Natural killer cell (primary cell): ENCODE data around the gene LRFN3. TPM values are rescaled to one million over a fixed set of nuclear protein-coding genes. Genes with fewer than 3 reads are reported as not detected.

ENCODE experiments used
- ATAC-seq, 3 donors: fragments of 150-1000 bp in 2 of 3; fragments of 200-7000 bp in 1 of 3; cut with Tn5 transposase; 1 replicate in 1 of 3; 2 replicates in 2 of 3; pipeline ENCODE4 v1.10.0; 2021; ENCODE audit warnings: mild to moderate bottlenecking in 2 of 3, moderate library complexity in 2 of 3
- DNase-seq, 2 donors: peaks; one replicate each; pipeline versions ENCODE4 v3.0.0 to v3.0.0-alpha.2; 2013 to 2021; ENCODE audit warnings: mixed read lengths in 1 of 2
- H3K27ac ChIP-seq: one replicate; pipeline ENCODE4 v1.5.1; 2013; ENCODE audit warnings: mild to moderate bottlenecking, low read length
- H3K27me3 ChIP-seq: one replicate; pipeline ENCODE4 v1.6.1; 2013; ENCODE audit warnings: low read length; ENCODE audit not compliant: control insufficient read depth, insufficient read depth
- H3K36me3 ChIP-seq: one replicate; pipeline ENCODE4 v1.6.1; 2013; ENCODE audit warnings: low read length; ENCODE audit not compliant: control insufficient read depth, insufficient read depth
- H3K4me1 ChIP-seq: one replicate; pipeline ENCODE4 v1.6.1; 2013; ENCODE audit warnings: low read length; ENCODE audit not compliant: control insufficient read depth, insufficient read depth
- H3K4me3 ChIP-seq: one replicate; pipeline ENCODE4 v1.5.1; 2013; ENCODE audit warnings: low read length
- H3K9me3 ChIP-seq: one replicate; pipeline ENCODE4 v1.6.1; 2013; ENCODE audit warnings: low read length; ENCODE audit not compliant: control insufficient read depth, insufficient read depth
- H3K27ac Mint-ChIP-seq, 2 donors: one replicate each; pipeline ENCODE4 v1.8.0; 2022; ENCODE audit warnings: mild to moderate bottlenecking in 2 of 2, mixed read lengths in 2 of 2, moderate library complexity in 1 of 2
- H3K27me3 Mint-ChIP-seq, 2 donors: one replicate each; pipeline ENCODE4 v1.8.0; 2022; ENCODE audit warnings: low read depth in 2 of 2, mixed read lengths in 2 of 2
- H3K36me3 Mint-ChIP-seq: one replicate; pipeline ENCODE4 v1.8.0; 2022; ENCODE audit warnings: mixed read lengths
- H3K4me1 Mint-ChIP-seq, 2 donors: one replicate each; pipeline ENCODE4 v1.8.0; 2022; ENCODE audit warnings: mixed read lengths in 2 of 2
- H3K4me3 Mint-ChIP-seq: one replicate; pipeline ENCODE4 v1.8.0; 2022; ENCODE audit warnings: mild to moderate bottlenecking, moderate library complexity, mixed read lengths
- H3K9me3 Mint-ChIP-seq, 2 donors: one replicate each; pipeline ENCODE4 v1.8.0; 2022; ENCODE audit warnings: mixed read lengths in 2 of 2
- WGBS: methylation state at CpG from one replicate; pipeline ENCODE4 v1.1.7; 2013; ENCODE audit warnings: missing lambda C conversion rate; ENCODE audit not compliant: insufficient coverage; 5-methylcytosine and 5-hydroxymethylcytosine counted together
- intact Hi-C: fragments of 100-400 bp; cut with micrococcal nuclease; formaldehyde crosslinking; loops from one replicate; pipeline ENCODE4 v1.14.2; 2022
- total RNA-seq, 4 donors: library from RNA; stranded (reverse); fragments of 120-200 nt in 1 of 4; gene quantifications; one replicate each; pipeline versions ENCODE4 v1.2.3 to v1.2.4, GENCODE V29; 2013 to 2022
- TF ChIP-seq, protein P1 (sequence below): fragments of 200-600 bp; IDR thresholded peaks from one replicate; pipeline ENCODE4 v1.8.0; 2022; ENCODE audit warnings: antibody characterized with exemption

LRFN3 gene
- total RNA-seq, 3 donors from 2014 or later (not counting 1 experiment from before 2014, with no cell fraction given), result 2.6 to 9.3 (median 3.2) TPM

DNA sequence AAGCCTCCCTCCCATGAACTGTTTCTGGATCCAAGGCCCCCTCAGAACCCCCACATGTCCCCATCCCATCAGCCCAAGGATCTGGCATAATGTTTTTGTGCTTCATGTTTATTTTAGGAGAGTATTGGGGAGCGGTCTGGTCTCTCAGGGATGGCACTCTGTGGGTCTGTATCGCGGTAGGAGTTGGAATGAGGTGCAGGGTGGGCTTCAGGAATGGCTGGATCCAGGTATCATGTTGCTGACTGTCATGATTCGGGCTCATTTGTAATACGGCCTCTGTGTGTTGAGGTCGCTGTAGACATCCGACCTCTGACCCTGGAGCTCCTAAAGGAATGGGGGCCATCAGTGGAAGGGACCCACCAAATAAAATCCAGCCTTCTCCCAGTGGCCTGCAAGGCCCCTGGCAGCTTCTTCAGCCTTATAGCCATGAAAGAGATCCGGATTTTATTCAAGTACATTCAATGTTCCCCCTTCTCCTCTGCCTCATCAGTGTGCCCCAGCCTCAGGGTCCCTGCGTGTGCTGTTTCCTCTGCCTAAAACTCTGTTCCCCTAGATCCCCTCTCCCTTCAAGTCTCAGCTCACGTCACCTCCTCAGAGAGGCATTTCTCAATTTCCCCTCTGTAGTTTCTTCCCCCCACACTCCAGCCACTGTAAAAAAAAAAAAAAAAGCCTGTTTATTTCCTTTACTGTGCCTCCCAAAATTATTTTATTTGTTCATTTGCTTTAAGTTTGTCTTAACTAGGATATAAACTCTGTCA is 31.7 kb upstream of the LRFN3 start:
- Histone ChIP-seq H3K9me3 (no peaks in the 10 kb centered on the region), H3K27me3 (no peaks in the 10 kb centered on the region), H3K4me3 (no peak overlapping the region), H3K27ac (peak overlapping the region; percentile 97), H3K36me3 (peaks cover 11% of the 10 kb centered on the region), H3K4me1 (peaks cover 90% of the 10 kb centered on the region)
- WGBS, result 77% methylated on average over 10 of the region's 10 CpGs
- intact Hi-C loops, result loop anchor here (10.0 kb wide), 1 partner anchor 160 kb away; the partner anchor contains the start of genes IGFLR1, LIN37, PSENEN and U2AF1L4
- H3K9me3 Mint-ChIP-seq, result no peaks in the 10 kb centered on the region
- H3K36me3 Mint-ChIP-seq, result no peaks in the 10 kb centered on the region
- H3K27me3 Mint-ChIP-seq, result no peaks in the 10 kb centered on the region
- peak overlapping the region; percentile 79 for H3K4me3 Mint-ChIP-seq
- ATAC-seq (no peak), DNase-seq (no peak)
- H3K4me1 Mint-ChIP-seq, result peaks cover 75 to 83% of the 10 kb centered on the region in 2 donors
- TF ChIP-seq, protein P1, sequence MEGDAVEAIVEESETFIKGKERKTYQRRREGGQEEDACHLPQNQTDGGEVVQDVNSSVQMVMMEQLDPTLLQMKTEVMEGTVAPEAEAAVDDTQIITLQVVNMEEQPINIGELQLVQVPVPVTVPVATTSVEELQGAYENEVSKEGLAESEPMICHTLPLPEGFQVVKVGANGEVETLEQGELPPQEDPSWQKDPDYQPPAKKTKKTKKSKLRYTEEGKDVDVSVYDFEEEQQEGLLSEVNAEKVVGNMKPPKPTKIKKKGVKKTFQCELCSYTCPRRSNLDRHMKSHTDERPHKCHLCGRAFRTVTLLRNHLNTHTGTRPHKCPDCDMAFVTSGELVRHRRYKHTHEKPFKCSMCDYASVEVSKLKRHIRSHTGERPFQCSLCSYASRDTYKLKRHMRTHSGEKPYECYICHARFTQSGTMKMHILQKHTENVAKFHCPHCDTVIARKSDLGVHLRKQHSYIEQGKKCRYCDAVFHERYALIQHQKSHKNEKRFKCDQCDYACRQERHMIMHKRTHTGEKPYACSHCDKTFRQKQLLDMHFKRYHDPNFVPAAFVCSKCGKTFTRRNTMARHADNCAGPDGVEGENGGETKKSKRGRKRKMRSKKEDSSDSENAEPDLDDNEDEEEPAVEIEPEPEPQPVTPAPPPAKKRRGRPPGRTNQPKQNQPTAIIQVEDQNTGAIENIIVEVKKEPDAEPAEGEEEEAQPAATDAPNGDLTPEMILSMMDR, result no peak
- H3K27ac Mint-ChIP-seq, result peak overlapping the region; percentile 90 to 97

DNA sequence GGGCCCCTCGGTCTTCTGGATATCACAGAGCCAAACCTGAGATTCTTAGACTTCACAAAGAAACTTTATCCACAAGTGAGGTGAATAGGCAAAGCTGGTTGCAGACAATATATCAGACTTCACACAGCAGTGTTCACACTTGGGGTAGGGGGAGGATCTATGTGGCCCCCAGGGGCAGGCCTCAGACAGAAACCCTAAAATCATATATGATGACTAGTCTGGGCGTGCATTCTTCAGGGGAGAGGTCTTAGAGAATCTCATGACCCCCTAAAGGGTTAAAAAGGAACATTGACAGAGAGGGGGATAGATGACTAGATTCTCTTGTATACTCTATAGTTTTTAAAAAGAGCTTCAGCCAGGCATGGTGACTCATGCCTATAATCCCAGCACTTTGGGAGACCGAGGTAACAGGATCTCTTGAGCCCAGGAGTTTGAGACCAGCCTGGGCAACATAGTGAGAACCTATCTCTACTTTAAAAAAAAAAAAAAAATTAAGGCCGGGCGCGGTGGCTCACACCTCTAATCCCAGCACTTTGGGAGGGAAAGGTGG is 30.9 kb upstream of the LRFN3 start:
- no peaks in the 10 kb centered on the region for H3K27me3 Mint-ChIP-seq
- DNase-seq, result no peak
- Histone ChIP-seq H3K9me3 (no peaks in the 10 kb centered on the region), H3K4me1 (peaks cover 97% of the 10 kb centered on the region), H3K36me3 (peaks cover 11% of the 10 kb centered on the region), H3K4me3 (no peak overlapping the region), H3K27me3 (no peaks in the 10 kb centered on the region), H3K27ac (peak overlapping the region; percentile 97)
- WGBS, result 67% methylated on average over 5 of the region's 6 CpGs
- no peak for ATAC-seq
- H3K4me3 Mint-ChIP-seq, result peak overlapping the region; percentile 79
- TF ChIP-seq, protein P1, result no peak
- H3K4me1 Mint-ChIP-seq, result peaks cover 78 to 84% of the 10 kb centered on the region in 2 donors
- intact Hi-C loops, result loop anchor here (10.0 kb wide), 1 partner anchor 160 kb away; the partner anchor contains the start of genes IGFLR1, LIN37, PSENEN and U2AF1L4
- peak overlapping the region; percentile 90 to 97 for H3K27ac Mint-ChIP-seq
- H3K9me3 Mint-ChIP-seq, result no peaks in the 10 kb centered on the region
- no peaks in the 10 kb centered on the region for H3K36me3 Mint-ChIP-seq

DNA sequence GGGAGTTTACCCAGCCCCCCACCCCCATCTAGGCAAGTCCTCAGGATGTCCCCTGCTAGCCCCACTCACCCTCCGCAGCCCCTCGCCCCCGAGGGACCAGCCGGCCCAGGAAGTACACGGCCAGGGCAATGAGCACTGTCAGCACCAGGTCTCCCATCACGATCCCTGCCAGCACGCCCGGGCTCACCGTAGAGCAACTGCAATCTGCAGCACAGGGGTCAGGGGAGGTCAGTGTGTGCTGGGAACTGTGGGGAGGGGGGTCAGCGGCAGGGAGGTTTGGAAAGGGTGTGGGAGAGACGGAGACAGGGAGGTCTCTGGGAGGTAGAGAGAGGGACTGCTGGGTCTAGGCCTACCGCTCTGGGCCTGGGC is 28.8 kb upstream of the LRFN3 start:
- peak overlapping the region; percentile 93 for H3K27ac ChIP-seq
- WGBS, result 49% methylated on average over 12 of the region's 12 CpGs
- DNase-seq (no peak), ATAC-seq (no peak)
- TF ChIP-seq, protein P1, result no peak
- Mint-ChIP-seq H3K36me3 (no peaks in the 10 kb centered on the region), H3K9me3 (no peaks in the 10 kb centered on the region), H3K27ac (peak overlapping the region; percentile 90 to 97), H3K4me1 (peaks cover 64% of the 10 kb centered on the region in 2 donors), H3K4me3 (peak overlapping the region; percentile 97), H3K27me3 (no peaks in the 10 kb centered on the region)
- no peaks in the 10 kb centered on the region for H3K27me3 ChIP-seq
- H3K4me1 ChIP-seq, result peaks cover 90% of the 10 kb centered on the region
- intact Hi-C loops, result loop anchor here (10.0 kb wide), 1 partner anchor 163 kb away; the partner anchor contains the start of genes IGFLR1, LIN37, PSENEN and U2AF1L4
- H3K9me3 ChIP-seq, result no peaks in the 10 kb centered on the region
- H3K36me3 ChIP-seq, result peaks cover 11% of the 10 kb centered on the region
- H3K4me3 ChIP-seq, result peak overlapping the region; percentile 72
